ENCODE results near the gene TXLNB. TPM values are rescaled to one million over a fixed set of nuclear protein-coding genes. Genes with fewer than 3 reads are reported as not detected.

The TXLNB gene
- total and polyA plus RNA-seq, 2 donors (not counting 1 experiment from before 2014, with no cell fraction given): 3.4 to 3.6 TPM

GRCh38 chr6:139282684-139283083, 9.1 kb downstream of the TXLNB start:
- Mint-ChIP-seq H3K4me1 (peaks cover 39% of the 10 kb centered on the region), H3K27ac (peak overlapping the region; percentile 32), H3K4me3 (no peak overlapping the region), H3K27me3 (no peaks in the 10 kb centered on the region), H3K9me3 (ENCODE audit: insufficient read depth) (no peaks in the 10 kb centered on the region)
- ATAC-seq (ENCODE audit: low read depth): no peak
- Histone ChIP-seq H3K79me2 (ENCODE audit: control insufficient read depth, insufficient read depth, low read length) (peaks cover 15% of the 10 kb centered on the region), H3K9ac (ENCODE audit: low read length) (no peak overlapping the region), H3K27me3 (replicated peaks in 1 of 4; ENCODE audit: control extremely low read depth in 1 of 4, control insufficient read depth in 3 of 4, insufficient read depth in 4 of 4, low read length in 3 of 4) (no peaks in the 10 kb centered on the region), H3K27ac (ENCODE audit: low read length in 2 of 2) (no peak overlapping the region), H3K4me2 (replicated peaks; ENCODE audit: low read depth, low read length, poor library complexity, severe bottlenecking) (no peak overlapping the region), H3K36me3 (replicated peaks in 1 of 2; ENCODE audit: control extremely low read depth in 1 of 2, control insufficient read depth in 1 of 2, extremely low read depth in 1 of 2, insufficient read depth in 2 of 2, low read length in 1 of 2) (no peaks in the 10 kb centered on the region), H3K9me3 (ENCODE audit: control extremely low read depth in 1 of 3, control insufficient read depth in 2 of 3, insufficient read depth in 1 of 3, low read length in 2 of 3) (no peaks in the 10 kb centered on the region), H2AFZ (ENCODE audit: insufficient read depth, low read depth, low read length, poor library complexity, severe bottlenecking) (no peak overlapping the region), H3K4me1 (ENCODE audit: control insufficient read depth in 2 of 2, insufficient read depth in 2 of 2, low read length in 2 of 2) (peaks cover 16 to 24% of the 10 kb centered on the region in 2 donors), H3K4me3 (ENCODE audit: control extremely low read depth in 1 of 5, extremely low read depth in 1 of 5, insufficient read depth in 1 of 5, low read depth in 2 of 5, low read length in 4 of 5) (no peak overlapping the region), H4K20me1 (ENCODE audit: control insufficient read depth, insufficient read depth, low read length, poor library complexity, severe bottlenecking) (no peaks in the 10 kb centered on the region)
- intact Hi-C loops (cut with micrococcal nuclease): no loop called here
- ChIA-PET CTCF (interaction anchor here (0.8 to 1.4 kb wide), 2 partner anchors 13 to 19 kb away, joined by 3 read pairs; no protein-coding TSS in a partner anchor), POLR2A (interaction anchor here (0.6 kb wide), 1 partner anchor 9 kb away, joined by 3 read pairs; no protein-coding TSS in a partner anchor)
- DNase-seq: no peak
- TF ChIP-seq EZH2 (IDR thresholded peaks at IDR 0.05; ENCODE audit: borderline replicate concordance, insufficient read depth, low read depth, low read length, poor library complexity, severe bottlenecking) (no peak), CTCF (IDR thresholded peaks at IDR 0.05) (no peak)
- WGBS (ENCODE audit: insufficient coverage): no CpG with 5 or more reads among the region's 3 CpGs

DNA sequence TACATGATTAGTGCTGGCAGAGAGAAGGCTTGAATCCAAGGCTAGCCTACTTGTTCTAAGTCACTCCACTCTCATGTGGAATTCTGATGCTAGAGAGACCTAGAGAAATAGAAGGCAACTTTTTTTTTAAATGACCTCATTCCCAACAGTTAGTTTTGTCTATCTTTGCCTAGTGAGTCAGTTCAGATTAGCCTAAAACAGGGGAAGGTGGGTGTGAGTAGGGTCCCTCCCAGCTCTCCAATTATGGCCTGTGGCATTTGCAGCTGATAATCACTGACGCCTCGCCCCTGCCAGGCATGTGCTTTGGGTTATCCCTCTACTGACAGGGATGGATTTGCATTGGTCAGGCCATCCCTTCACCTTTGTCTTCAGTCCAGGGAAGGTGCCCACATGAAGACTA, 13.6 kb downstream of the TXLNB start:
- H3K79me2 ChIP-seq (ENCODE audit: control insufficient read depth, insufficient read depth, low read length): peaks cover 26% of the 10 kb centered on the region
- no peak for ATAC-seq (ENCODE audit: low read depth)
- peak overlapping the region; percentile 30 for H3K4me3 Mint-ChIP-seq

More for the DNA sequence above, 13.6 kb downstream of the TXLNB start:
- no peak overlapping the region for H3K9ac ChIP-seq (ENCODE audit: low read length)
- 100% methylated on average over 2 of the region's 2 CpGs for WGBS (ENCODE audit: insufficient coverage)
- ChIA-PET CTCF (interaction anchor here (1.0 to 3.1 kb wide), 2 partner anchors 16 to 59 kb away, joined by 4 to 10 read pairs; no protein-coding TSS in a partner anchor), POLR2A (no interaction called here)
- H3K9me3 ChIP-seq (ENCODE audit: control extremely low read depth in 1 of 3, control insufficient read depth in 2 of 3, insufficient read depth in 1 of 3, low read length in 2 of 3): no peaks in the 10 kb centered on the region
- peak overlapping the region; percentile 96 for H3K27ac Mint-ChIP-seq
- no peak for TF ChIP-seq CTCF (IDR thresholded peaks at IDR 0.05)
- no peak for TF ChIP-seq EZH2 (IDR thresholded peaks at IDR 0.05; ENCODE audit: borderline replicate concordance, insufficient read depth, low read depth, low read length, poor library complexity, severe bottlenecking)
- peaks cover 69% of the 10 kb centered on the region for H3K4me1 Mint-ChIP-seq
- no peak for DNase-seq
- H3K4me2 ChIP-seq (replicated peaks; ENCODE audit: low read depth, low read length, poor library complexity, severe bottlenecking): no peak overlapping the region
- H3K27me3 Mint-ChIP-seq: no peaks in the 10 kb centered on the region
- H3K4me3 ChIP-seq (ENCODE audit: control extremely low read depth in 1 of 5, extremely low read depth in 1 of 5, insufficient read depth in 1 of 5, low read depth in 2 of 5, low read length in 4 of 5): no peak overlapping the region
- H3K9me3 Mint-ChIP-seq (ENCODE audit: insufficient read depth): no peaks in the 10 kb centered on the region
- peaks cover 36 to 39% of the 10 kb centered on the region in 2 donors for H3K4me1 ChIP-seq (ENCODE audit: control insufficient read depth in 2 of 2, insufficient read depth in 2 of 2, low read length in 2 of 2)
- intact Hi-C loops (cut with micrococcal nuclease): loop anchor here (5.0 kb wide), 1 partner anchor 246 kb away; no protein-coding TSS in a partner anchor
- H3K27me3 ChIP-seq (replicated peaks in 1 of 4; ENCODE audit: control extremely low read depth in 1 of 4, control insufficient read depth in 3 of 4, insufficient read depth in 4 of 4, low read length in 3 of 4): no peaks in the 10 kb centered on the region
- H3K27ac ChIP-seq (ENCODE audit: low read length in 2 of 2): peak overlapping the region; percentile 36 to 79
- no peaks in the 10 kb centered on the region for H3K36me3 ChIP-seq (replicated peaks in 1 of 2; ENCODE audit: control extremely low read depth in 1 of 2, control insufficient read depth in 1 of 2, extremely low read depth in 1 of 2, insufficient read depth in 2 of 2, low read length in 1 of 2)
- H4K20me1 ChIP-seq (ENCODE audit: control insufficient read depth, insufficient read depth, low read length, poor library complexity, severe bottlenecking): no peaks in the 10 kb centered on the region
- H2AFZ ChIP-seq (ENCODE audit: insufficient read depth, low read depth, low read length, poor library complexity, severe bottlenecking): no peak overlapping the region

Measured in B cell (primary cell).